Forelimb muscle (tissue), 1 donor: ENCODE results near the gene DLG5. TPM values are rescaled to one million over a fixed set of nuclear protein-coding genes. Genes with fewer than 3 reads are reported as not detected.

ENCODE experiments used
- DNase-seq: peaks from one replicate; pipeline ENCODE4 v3.0.0-alpha.2; 2013; ENCODE audit warnings: low read depth
- polyA plus RNA-seq: library from polyadenylated mRNA; unstranded; fragments of 120-200 nt; gene quantifications from one replicate; pipeline ENCODE4 v1.2.1, GENCODE V29; 2013; ENCODE audit not compliant: insufficient read length

The DLG5 gene
- polyA plus RNA-seq, 1 donor = 20.6 TPM

DNA sequence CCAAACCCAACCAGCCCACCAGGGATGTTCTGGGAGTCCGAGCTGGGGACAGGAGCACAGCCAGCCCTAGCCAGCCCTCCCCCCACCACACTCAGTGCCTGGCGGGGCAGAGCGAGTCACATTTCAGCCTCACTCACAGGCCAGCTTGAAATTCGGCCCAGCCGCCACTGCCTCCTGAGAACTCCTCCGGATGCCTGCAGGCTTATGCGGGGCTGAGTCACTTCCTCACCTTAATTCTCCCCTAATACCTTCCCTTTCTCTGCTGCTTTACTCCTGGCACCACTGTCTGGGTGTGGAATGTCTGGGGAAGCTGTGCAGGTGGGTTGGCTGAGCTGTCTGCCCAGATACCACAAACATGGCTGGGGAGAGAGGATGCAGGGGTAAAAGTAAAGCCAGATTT, 22.6 kb upstream of the DLG5 start:
- DNase-seq = no peak

DNA sequence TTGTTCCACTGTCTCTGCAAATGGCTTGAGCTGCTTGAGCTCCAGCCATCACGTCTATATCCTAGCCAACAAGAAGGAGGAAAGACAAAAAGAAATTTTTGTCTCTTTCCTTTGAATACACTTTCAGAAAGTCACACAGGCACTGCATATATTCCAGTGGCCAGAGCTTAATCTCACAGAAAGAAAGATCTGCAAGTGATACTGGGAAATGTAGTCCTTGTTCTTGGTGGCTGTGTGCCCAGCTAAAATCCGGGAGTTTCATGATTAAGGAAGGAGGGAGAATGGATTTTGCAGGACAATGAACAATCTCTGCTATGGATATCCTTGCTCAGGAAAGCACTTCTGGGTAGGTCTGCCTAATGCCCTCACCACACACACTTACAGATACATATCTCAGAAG, 19.5 kb upstream of the DLG5 start:
- no peak for DNase-seq

DNA sequence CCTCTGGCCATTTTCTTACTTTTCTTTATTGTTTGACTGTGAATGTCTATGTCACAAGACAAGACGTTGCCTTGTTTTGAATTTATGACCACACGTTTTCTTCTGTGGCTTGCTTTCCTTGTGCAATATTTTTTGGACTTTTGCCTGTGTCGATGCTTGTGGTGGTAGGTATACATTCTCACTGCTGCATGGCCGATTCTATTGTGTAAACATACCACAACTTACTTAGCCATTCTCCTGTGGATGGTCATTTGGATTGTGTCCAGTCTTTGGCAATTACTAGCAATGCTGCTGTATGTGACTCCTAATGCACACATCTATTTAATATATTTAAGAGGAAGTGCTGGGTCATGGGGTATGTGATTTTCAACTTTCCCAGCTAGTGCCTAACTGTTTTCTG, 18.0 kb upstream of the DLG5 start:
- no peak for DNase-seq

DNA sequence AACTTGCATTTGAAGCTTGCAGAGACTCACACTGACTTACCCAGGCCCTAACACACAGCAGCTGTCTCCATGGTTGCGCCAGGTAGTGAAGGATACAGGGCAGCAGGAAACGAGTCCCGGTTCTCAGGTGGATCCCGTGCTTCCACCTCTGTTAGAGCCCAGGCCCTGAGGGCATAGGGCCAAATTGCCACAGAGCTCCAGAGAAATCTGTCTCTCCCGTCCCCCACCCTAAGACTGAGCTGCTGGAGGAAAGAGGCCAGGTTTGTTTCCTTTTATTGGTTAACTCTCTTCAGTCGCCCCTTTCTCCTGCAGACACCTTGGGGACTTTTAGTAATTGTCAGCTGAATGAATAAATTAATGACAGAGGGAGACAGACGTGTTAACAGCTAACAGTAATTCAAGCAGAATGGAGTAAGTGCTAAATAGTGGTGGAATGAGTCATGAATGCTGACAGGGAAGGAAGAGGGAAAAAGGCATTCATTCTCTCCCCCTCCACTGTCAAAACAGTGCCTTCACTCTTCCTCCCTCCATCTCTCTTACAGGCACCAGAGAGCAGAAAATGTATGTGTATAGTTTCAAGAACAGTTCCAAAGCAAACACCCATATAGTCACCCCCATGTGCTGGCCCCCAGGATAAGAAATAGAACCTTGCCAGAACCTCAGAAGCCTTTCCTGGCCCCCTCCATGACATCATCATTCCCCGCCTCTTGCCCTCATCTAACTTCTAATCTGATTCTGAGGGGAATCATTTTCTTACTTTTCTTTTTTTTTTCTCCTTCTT, 16.8 kb upstream of the DLG5 start:
- DNase-seq = no peak

DNA sequence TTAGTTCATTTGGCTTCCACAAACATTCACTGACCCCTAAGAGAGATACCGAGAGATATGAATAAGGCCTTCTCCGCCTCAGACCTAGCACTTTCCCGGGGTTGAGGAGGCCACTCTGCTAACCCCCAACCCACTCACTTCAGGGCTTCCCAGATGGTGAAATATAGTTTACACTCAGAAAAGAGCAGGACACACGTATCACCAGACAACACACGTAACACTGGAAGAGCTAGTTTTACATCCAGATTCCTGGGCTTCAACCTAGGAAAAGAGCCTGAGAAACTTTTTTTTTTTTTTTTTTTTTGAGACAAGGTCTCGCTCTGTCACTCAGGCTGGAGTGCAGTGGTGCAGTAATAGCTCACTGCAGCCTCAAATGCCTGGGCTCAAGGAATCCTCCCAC, 15.2 kb upstream of the DLG5 start:
- no peak for DNase-seq

DNA sequence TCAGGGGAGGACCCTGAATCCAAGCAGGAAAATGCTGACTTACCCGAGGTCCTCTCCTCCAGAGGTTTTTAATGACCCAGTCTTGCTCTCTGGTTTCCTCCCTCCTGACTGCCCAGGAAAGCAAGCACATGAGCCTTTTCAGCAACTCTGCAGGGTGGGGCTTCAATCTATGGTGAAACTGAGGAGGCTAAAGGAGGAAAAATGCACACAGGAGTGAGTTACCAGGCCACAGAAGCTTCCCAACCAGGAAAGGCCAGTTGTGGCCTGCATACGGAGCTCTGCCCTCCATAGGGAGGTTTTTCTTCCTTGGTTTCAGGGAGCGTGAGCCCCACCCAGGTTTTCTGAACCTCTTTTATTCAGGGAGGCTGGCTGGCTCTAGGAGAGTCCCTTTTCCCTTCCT, 14.1 kb upstream of the DLG5 start:
- DNase-seq = no peak

DNA sequence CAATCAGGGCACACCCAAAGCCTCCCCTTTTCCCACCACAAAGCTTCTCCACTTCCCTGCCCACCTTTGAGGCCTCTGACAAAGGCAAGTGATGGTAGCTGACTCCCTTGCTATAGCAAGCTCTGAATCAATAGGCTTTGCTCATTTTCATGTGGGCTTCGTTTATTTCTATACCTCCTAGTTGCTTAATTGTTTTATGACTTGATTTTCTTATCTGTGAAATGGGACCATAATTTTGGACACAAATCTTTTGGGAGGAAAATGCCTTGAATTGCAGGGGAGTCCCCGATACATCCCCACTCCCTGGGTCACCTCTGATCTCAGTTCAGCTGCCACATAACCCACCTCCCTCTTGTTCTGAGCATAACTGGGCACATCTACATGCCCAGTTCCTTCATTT, 13.7 kb upstream of the DLG5 start:
- no peak for DNase-seq

DNA sequence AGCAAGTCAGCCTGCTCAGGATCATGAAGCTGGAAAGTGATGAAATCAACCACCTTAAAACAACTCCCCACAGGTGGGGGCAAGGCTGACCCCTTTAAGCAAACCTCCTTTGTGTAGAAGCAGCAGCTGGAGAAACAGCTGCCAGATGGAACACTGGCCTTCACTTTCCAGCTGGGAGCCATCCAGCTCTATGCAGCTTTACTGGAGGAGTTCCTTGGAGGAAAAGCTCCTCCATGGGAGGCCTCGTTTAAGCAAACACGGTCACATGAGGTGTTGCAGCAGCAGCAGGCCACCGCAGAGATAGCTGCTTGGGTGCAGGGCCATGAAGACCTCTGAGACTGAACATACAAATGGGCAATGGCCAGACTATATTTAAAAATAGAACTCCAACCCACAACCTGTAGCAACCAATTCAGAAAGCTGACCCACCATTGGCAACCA, 13.0 kb upstream of the DLG5 start:
- DNase-seq = peak; percentile 70

DNA sequence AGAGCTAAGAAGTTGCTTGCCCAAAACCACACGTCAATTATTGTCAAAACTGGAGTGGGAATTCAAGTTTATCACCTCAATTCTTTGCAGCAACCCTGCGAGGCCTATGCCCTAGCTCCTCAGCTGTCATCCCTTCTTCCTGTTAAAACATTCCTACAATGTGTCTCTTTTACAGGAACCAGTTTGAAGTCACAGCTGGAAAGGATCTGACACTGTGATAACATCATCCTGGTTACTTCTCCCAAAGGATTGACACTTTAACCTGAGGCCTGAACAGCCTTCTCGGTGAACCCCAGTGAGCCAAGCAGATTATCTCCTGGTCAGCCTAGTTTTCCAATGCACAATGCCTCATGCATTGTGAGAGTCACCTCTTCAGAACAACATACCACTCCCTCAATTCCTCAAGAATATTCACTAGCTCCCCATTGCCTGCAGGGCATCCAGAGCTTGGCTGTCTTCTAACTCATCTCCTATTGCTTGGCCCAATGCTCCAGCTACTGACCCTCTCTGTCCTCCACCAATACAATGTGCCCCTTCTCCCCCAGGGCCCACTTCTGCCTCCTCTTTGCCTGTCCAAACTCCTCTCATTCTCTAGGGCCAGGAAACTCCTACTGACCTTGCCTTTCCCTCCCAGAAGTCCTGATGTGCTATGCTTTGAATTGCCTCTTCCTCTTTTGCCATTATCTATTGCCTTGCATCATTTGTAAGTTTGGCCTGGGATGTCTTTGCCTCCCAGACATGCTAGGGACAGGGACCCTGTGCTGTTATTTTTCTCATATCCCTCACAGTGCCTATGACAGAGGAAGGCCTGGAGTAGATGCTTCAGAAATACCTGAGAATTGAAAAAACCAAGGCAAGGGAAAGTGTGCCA, 10.4 kb upstream of the DLG5 start:
- DNase-seq = no peak

DNA sequence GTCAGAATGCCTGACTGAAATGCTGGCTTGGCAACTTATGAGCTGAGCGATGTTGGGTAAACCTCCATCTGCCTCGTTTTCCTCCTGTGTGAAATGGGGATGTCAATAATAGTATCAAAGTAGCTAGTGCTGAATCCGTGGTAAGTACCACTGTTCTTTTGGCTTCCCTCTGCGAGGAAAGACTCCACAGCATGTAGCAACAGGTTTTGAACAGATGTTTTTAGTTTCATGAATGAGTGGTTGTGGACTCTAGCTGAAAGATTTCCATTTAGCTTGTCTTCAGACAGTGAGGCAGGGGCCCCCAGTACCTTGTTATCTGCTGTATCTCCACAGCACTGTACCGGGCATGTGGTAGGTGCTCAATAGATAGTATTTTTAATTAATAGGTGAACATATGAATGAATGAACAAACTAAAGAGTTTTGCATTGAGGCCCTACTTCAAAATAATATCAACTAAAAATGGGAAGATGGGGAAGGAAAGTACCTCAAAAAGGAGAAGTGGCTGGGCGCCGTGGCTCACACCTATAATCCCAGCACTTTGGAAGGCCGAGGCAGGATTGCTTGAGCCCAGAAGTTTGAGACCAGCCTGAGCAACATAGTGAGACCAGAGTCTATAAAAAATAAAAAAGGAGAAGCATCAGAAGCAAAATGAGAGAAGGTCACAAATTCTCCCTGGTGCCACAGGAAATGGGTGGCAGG, 5.6 kb upstream of the DLG5 start:
- DNase-seq = no peak

DNA sequence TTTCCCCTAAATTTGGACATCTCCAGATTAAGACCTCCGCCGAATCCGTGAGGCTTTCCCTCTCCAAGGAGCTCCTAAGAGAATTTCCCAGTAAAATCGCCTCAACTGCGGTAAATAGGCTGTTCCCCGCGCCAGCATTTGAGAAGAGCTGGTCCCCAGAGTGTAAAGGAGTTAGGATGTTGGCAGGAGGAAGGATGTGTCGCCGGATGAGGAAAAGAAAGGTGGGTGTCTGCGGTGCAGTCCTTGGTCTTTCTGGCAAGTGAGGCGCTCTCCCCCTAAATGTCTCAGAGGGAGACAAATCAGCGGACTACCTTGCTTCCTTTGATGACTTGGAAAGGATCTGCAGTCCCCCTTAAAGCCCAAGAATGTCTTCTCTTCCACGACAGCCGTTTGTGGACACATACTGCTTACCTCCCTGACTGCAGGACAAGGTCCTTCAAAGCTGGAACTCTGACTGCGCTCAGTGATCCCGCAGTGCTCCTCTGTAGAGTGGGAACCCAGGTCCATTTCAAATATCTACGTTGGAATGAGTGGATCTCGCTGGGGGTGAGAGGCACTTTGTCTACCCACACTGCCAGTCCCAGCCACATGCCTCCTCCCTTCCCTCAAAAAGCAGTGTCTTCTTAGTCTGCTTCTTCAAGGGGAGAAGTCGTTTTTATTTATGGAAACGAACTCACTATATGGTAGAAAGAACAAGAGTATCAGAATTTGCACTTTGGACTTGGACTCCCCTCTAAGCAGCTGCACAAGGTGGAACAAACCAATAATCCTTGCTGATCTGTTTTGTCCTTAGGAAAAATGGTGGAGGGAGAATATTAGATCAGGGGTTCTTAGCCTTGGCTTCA, 1.1 kb upstream of the DLG5 start:
- DNase-seq = no peak

DNA sequence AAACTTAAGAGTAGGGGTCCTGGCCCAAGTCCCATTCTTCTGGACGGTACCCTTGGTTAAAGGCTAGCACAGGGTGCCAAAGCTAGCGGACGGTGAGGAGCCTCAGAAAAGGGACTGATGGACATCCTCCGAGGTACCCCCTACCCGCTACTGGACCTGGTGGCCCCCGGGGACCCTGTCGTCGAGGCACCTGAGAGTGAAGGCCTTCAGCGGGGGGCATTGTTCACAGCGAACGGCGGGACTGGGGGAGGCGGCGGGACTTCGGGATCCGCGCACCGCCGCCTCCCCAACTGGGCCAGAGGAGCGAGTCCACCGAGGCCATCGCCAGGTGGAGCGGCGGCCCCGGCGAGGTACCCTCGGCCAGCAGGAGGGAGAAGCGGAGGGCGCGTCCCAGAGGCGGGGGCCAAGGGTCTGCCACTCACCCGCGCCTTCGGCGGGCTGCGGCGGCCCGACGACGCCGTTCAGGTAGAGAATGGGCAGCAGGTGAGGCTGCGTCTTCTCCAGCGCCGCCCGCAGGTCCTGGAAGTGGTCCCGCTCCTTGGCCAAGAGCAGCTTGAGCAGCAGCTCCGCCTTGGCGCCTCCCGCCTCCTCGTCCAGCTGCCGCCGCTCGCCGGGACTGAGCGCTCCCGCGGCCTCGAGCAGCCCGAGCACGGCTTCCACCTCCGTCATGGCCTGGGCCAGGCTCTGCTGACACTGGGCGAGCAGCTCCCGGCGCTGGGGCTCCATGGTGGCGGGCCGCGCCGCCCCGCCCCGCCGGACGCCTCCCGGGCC, 575 bp downstream of the DLG5 start:
- no peak for DNase-seq

DNA sequence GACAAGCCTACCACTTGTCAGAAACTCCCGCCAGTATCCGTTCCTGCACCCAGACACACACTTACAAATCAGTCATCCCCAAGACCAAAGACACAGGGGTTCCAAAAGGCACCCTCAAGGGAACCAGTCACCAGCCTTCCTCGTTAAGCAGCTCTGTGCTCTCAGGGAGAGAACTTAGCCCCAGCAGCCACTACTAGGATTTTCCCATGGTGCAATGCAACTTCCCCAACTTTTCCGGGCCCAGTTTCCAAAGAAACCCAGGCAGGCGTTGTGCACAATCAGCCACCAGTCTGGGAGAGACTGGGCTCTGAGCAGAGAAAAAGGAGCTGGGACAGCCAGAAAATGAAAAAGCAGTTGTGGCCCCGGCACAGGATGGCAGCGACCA, 1.2 kb downstream of the DLG5 start:
- DNase-seq = no peak

DNA sequence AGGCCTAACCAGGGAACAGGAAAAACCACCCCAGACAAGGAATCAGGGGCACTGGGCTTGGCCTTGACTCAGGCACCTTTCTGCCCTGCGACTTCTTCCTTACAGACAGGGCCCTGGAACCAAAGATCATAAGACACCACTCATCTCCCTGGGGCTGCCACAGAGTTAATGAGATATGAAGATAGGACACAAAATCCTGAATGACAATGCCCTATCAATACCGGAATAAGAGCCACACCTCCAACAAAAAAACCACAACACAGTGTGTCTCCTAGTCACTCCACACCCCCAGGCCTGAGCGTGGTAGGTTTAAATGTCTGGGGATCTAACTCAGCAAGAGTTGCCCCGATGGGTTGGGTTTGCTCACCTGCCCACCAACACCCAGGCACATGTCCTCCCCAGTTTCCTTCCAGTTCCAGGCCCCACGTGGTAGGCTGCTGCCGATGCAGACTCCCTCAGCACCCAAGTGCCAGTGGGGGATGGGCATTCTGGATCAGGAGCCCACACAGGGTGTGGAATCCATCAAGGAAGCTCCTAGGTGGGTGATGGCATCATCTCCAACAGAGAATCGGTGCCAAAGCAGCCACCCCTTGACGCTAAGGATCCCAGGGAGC, 3.9 kb downstream of the DLG5 start:
- DNase-seq = no peak

DNA sequence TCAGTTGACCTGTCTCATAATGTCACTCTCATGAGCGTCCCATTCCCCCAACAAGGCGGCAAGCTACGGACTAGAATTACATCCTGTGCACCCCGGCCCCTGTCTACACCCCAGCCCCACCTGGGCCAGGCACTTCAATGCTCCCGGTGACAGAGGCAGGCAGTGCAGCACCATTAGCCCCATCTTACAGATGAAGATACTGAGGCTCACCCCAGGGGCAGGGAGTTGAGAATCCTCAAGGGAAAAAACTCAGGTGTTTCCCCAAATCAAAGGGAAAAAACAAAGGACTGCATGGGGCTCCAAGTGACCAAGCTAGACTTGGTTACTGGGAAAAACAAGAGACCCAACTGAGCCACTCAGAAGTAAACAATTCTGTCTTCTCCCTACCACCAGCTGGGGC, 4.5 kb downstream of the DLG5 start:
- no peak for DNase-seq

DNA sequence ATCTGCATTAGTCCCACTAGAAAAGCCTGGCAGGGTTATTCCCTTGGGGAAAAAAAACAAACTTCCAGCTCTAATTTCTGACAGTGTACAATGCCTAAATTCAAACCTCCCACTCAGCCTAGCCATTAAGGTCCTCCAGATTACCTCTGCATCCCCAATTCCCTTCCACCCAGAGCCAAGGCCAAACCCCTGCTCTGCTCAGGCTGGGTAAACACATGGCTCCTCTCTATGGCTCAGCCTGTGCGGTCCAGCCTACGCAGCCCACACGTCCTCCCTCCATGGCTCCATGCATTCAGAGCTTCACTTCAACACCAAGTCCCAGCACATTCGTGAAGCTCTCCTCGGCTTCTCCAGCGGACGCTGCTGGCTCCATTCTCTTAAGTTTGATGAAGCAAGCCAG, 5.2 kb downstream of the DLG5 start:
- DNase-seq = no peak

DNA sequence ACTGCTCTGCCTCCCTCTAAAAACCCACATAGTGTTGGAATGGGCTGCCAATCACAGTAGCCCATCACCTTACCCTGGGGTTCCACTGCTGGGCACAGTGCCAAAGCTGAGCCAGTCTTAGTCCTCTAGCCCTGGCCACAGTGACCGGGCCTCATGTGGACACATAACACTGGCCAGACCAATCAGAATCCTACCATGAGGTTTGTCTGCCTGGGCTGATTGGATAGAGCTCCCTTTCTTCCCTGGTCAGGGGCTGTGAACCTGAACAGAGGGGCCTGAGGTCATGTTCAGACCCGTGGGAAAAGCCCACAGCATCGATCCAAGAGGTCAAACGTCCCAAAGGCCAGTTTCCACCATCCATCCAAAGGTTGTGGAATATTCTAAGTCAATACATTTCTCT, 6.1 kb downstream of the DLG5 start:
- no peak for DNase-seq

DNA sequence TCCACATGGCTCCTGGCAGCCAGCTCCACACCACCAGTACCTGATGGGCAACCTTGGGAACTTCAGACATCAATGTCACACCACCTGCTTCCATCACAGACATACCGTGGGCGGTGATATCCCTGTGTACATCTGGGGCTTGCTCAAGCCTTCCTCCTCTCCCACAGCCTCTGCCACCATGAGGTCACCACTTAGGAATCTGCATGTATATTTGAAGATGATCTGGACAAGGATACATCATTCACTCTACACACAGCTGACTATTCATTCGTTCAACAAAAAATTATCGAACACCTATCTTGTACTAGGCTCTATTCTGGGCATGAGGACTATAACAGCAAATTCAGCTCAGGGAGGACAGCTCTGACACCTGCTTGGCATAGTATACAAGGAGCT, 6.8 kb downstream of the DLG5 start:
- no peak for DNase-seq

DNA sequence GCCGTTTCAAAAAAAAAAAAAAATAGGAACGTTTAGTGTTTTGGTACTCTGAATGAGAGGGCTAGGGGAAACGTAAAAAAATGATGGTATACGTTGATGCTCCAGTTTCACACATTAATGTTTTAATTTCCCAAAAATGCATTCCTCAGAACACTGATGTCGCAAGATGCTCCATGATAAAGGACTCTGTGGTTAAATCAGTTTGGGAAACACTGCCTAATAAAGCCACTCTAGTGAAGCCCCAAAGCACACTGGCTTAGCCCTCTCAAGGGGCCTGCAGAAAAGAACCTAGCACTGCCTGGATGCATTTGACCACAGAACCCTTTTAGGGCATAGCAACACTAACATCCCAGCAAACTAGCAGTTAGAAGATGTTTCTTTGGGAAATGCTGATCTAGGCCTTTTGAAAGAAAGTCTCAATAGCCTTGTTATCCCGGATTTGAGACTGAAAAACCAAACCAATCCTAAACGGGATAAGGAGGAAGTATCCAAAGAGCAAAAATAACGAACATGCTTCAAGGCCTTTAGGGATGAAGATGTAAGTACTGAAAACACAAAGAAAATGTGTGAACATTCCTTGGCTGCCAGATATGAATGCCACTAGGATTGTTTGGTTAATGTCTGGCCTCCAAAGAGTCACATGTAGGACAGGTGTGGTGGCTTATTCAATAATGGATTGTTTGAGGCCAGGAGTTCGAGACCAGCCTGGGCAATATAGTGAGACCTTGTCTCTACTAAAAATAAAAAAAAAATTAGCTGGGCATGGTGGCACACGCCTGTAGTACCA, 11.0 kb downstream of the DLG5 start:
- DNase-seq = no peak

DNA sequence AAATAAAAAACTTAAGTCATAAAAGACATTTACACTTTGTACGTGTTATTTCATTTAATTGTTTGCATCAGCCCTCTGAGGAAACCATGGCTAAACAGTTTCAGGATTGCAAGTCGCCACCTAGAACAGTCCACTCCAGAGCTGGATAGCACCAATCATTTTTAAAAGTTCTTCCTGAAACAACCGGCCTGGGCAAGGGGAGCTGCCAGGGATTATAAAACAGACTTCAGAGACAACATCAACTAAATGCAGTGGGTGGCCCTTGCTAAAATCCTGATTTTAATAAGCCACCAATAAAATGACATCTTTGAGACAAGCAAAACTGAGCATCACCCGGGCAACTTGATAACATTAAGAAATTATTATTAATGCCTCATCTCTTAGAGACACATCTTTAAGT, 13.5 kb downstream of the DLG5 start:
- DNase-seq = no peak
